GM19193 (cell line): ENCODE data around the gene SYT13.

Source experiments
- POLR2A ChIP-seq: IDR thresholded peaks from 4 replicates; pipeline ENCODE4 v1.6.1; 2011; ENCODE audit not compliant: insufficient read depth, insufficient read length; ENCODE audit errors: extremely low read depth

Gene SYT13

DNA sequence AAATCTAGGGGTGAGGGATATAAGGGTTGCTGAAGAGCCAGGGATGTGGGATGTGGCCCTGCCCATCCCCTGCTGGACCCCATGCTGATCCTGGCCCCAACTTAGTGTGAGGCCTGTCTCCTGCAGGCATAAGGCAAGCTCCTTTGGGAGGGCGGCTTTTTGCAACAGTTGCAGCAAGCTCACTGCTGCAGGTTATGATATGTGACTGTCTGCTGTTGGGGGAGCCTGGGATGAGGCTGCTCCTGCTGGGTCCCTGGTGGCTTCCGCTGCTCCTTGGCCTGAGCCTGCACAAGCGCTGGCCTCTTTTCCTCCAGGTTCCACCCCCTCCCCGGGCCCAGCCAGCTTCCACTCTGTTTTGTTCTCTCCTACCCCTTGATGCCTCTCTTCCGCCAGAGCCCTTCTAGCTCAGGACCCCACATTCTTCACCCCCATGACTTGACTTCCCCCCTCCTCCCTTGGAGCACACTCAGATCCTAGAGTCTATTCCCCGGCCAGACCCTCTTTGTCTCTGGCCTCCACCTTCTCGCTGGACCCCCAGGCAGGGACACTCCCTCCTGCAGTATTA lies 35.0 kb upstream of the SYT13 start:
- TF ChIP-seq POLR2A: no peak

GRCh38 chr11:45320371-45320770 lies 34.2 kb upstream of the SYT13 start:
- TF ChIP-seq POLR2A: no peak

- no peak for TF ChIP-seq POLR2A
Observed at GRCh38 chr11:45319077-45319476, 32.9 kb upstream of the SYT13 start.

GRCh38 chr11:45318516-45318915 lies 32.4 kb upstream of the SYT13 start:
- no peak for TF ChIP-seq POLR2A

GRCh38 chr11:45316258-45316657 lies 30.1 kb upstream of the SYT13 start:
- TF ChIP-seq POLR2A: no peak

DNA sequence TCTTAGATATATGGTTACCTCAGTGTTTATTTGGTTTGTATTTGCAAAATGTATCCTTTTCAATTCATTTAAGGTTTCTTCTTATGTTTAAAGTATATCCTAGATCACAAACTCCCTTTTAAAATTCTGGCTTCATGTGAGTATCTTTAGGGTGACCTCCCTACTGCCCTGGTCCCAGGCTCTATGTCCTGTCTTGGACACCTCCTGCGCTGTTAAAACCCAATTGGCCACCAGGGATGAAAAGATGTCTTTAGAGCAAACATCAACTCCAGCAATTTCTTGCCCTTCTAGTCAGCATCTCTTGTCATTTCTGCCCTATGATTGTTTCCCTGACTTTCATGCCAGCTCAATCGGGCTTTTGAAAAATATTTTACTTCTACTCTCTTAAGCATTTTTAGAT lies 28.8 kb upstream of the SYT13 start:
- TF ChIP-seq POLR2A: no peak

DNA sequence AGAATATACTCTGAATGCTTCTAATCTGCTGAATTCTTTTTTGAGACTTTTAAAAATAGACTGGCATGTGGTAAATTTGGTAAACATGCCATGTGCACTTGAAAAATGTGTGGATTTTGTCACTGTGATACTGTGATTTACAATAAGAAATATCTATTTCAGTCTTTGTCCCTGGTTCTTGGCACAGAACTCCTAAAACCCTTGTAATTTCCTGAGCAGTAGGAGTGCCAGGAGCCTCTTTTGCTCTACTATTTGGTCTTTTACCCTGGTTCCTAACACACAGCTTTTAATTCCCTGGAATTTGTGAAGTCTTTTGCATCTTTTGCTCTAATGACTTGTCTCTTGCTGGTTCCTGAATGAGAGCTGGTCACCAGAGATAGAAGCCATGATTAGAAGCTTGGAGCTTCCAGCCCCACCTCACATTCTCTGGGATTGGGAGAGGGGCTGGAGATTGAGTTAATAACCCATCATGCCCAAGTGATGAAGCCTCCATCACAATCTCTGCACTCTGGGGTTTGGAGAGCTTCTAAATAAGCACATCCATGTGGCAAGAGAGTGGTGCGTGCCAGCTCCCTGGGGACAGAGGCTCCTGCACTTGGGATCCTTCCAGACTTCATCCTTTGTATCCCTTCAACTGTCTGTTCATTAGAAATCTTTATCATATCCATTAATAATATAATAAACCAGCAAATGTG lies 27.2 kb upstream of the SYT13 start:
- no peak for TF ChIP-seq POLR2A

DNA sequence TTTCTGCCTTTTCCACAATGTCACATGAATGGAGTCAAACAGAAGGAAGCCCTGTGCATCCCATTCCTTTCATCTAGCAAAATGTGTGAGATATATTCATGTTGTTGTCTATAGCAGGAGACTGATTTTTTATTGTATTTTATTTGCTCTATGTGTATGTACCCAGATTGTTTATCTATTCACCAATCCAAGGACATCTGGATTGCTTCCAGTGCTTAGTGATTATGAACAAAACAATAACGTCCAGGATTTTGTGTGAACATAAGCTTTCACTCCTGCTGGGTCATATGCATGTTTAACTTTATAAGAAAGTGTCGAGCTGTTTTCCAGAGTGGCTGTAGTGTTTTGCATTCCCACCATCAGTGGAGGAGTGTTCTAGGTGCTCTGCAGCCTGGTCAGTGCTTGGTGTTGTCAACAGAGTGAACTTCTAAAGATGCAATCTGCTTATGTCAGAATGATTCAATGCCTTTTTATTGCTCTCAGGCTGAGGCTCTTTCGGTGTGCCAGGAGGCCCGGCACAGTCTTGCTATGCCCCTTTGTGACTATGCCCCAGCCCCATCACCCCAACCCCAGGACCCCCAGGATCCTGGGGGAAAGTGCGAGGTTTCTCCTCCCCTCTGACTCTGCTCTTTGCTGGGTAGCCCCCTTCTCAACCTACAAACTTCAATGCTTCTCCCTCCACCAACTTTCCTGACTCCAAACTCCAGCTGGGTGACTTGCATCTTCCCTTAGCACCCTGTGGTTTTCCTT lies 19.9 kb upstream of the SYT13 start:
- TF ChIP-seq POLR2A: no peak

DNA sequence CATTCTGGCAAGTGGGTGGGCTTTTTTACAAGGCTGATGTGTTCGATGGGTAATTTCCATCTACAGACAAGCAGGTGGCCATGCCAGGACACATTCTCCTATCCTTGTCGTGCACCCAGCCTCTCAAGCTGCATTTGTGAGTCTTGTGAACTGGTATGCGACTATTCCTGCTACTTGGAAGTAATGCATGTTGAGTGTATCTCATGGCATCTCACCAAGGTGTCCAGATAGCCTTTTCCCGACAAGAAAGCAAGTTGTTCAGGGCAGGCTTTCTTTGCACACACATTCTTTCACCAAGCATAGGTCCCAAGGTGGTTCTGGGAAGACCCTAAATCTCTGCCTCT lies 18.8 kb upstream of the SYT13 start:
- TF ChIP-seq POLR2A: no peak

DNA sequence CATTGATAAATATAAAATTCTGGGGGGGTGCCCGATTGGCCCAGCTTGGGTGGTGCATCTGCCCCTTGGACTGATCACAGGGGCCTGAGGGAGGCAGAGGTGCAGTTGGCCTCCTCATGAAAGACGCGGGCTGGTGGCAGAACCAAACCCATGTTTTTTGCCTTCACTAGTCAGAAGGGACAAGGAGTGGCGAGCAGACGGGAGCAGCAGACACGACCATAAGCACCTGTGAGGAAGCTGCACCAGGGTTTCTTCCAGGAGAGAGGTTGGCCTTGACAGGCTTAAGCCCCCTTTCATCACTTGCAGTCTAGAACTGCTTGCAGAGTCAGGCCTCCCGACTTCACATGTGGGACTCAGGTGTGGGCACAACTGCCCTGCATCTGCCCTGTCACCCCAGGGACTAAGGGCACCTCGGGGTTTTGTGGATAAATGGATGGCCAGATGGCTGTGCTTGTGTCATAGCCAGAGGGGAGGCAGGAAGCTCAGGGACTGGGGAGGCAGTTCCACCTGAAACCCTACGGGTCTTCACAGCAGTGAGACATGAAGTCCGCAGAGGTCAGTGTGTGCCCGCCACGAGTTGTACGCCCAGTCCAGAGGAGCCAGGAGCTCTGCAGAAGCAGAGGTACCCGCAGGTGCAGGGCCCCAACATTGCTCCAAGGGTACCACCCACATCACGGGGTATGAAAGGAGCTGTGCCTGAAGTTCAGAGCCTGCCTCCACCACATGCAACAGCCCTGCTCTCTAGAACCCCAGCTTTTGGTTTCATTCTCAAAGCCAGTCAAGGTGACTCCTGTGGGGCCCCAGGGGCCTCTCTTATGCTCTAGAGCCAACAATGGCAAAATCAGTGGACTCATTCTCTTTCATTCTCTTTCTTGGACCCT lies 18.2 kb upstream of the SYT13 start:
- no peak for TF ChIP-seq POLR2A

DNA sequence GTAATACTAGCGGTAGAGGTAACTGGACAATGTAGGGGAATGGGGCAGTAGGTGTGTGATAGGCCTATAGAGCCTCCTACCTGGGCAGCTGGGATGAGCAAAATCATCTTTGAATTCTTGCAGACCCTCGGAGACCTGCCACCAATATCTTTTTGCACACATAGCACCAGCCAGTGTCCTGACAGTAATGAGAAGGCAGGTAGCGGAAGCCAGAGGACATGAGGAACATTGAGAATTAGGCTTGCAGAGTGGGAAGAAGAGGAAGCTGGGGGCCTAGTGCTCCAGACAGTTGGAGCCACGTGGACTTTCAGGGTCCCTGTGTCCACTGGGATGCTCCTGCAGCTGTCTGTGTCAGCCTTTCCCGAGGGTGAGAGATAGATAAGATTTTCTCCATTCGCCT lies 17.2 kb upstream of the SYT13 start:
- no peak for TF ChIP-seq POLR2A

GRCh38 chr11:45301537-45302246 lies 15.6 kb upstream of the SYT13 start:
- no peak for TF ChIP-seq POLR2A

DNA sequence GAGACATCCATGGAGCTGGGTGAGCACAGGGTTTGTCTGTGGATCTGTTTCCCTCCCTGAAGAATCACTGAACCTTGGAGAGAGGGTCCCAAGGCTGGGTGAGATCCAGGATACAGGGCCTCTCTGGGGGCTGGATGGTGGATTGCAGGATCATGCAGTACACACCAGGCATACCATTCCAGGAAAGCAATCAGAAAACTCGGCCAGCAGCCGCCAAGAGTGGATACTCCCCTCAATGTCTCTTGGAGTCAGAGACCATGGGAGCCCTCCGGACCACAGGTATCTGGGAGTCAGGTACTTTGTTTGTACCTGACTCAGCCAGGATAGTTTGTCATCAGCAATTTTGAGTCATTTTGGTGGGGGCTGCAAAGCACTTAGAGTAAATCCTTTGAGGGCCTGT lies 14.6 kb upstream of the SYT13 start:
- TF ChIP-seq POLR2A: no peak

GRCh38 chr11:45298718-45299117 lies 12.6 kb upstream of the SYT13 start:
- no peak for TF ChIP-seq POLR2A

DNA sequence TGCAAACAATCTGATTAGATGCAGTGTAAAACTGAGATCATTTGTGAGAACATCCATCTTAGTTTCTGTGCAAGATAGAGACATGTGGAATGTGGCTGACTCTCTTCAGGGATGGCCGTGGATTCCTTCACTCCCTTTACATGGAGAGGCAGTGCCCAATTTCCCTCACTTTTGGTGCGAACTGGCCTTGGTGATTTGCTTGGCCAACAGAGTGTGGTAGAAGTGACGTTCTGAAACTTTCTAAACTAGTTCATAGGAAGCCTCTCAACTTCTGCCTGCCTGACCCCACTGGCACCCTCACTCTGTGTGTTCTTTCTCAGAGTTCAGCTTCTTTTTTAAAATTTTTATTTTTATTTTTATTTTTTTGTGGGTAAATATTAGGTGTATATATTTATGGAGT lies 9.9 kb upstream of the SYT13 start:
- no peak for TF ChIP-seq POLR2A
